HG02642 (cell line): Measurements from ENCODE around the gene APPBP2.
"Not testable (repeated sequence)": the region's sequence is repeated elsewhere in the genome, so short reads cannot be mapped to it uniquely, and the experiment has no call there.

Experiments
- ATAC-seq: cut with Tn5 transposase; IDR thresholded peaks from one replicate; pipeline ENCODE4 v1.9.1; 2021; ENCODE audit warnings: mild to moderate bottlenecking; ENCODE audit not compliant: unreplicated experiment, poor library complexity

APPBP2 gene

GRCh38 chr17:60442271-60443173 lies 83.5 kb downstream of the APPBP2 start:
- ATAC-seq = no peak

DNA sequence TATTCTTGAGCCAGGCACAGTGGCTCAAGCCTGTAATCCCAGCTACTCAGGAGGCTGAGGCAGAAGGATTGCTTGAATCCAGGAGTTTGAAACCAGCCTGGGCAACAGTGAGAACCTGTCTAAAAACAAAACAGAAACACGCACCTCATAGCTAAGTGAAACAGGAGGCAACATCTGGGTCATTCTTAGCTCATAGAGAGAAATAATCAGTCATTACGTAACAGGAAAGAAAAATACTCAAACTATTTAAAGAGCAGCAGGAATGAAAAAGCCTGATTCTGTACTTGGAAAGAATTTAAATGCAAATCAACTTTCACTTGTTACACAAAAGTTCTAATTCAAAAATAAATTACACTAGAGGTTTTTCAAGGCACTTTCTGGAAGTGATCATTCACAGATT lies 86.5 kb downstream of the APPBP2 start:
- ATAC-seq = no peak

- no peak for ATAC-seq
Observed at GRCh38 chr17:60436676-60437075, 89.4 kb downstream of the APPBP2 start.

DNA sequence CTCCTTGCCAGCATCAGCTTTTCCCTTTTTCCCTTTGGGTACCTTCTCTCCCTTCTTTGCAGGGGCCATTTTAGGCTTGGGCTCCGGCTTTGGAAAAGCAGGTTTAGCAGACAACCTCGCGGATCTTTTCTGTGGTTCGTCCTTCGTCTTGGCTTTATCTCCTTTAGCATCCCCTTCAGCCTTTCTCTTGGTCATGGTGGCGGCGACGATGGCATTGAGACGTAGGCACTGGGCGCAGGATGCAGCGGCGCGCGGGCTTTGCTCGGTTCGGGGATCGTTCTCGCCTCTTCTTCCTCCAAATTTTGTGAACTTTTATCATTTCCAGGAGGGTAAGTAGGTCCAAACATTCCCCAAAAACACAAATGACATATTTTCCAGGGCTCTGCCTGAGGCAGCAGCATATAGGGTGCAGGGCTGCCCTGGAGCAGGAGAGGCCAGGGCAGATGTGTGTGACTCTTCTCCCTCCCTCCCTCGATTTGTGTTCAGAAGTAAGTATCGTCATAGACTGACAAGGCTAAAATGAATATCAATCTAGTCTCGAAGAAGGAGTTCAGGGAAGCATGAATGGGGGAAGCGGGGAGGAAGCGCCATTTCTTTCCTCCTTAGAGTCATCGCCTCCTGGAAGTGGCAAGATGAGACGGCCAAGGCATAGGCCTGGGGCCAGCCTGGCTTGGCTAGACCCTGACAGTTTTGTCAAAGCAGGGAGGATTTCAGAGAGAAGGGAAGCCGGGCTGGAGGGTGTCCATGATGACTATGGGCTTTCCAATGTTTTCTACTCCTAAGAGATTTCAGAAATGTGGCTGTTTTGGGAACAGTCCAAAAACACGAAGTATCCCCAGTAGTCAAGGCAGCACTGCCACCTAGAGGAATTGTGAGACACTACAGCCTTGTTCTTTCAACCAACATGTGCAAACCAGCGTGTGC lies 90.5 kb downstream of the APPBP2 start:
- ATAC-seq = no peak

GRCh38 chr17:60433021-60433997 lies 92.7 kb downstream of the APPBP2 start:
- ATAC-seq = not testable (repeated sequence)

GRCh38 chr17:60430561-60430960 lies 95.5 kb downstream of the APPBP2 start:
- not testable (repeated sequence) for ATAC-seq

GRCh38 chr17:60428491-60428890 lies 97.6 kb downstream of the APPBP2 start:
- not testable (repeated sequence) for ATAC-seq

GRCh38 chr17:60426596-60426995 lies 99.4 kb downstream of the APPBP2 start:
- no peak for ATAC-seq

DNA sequence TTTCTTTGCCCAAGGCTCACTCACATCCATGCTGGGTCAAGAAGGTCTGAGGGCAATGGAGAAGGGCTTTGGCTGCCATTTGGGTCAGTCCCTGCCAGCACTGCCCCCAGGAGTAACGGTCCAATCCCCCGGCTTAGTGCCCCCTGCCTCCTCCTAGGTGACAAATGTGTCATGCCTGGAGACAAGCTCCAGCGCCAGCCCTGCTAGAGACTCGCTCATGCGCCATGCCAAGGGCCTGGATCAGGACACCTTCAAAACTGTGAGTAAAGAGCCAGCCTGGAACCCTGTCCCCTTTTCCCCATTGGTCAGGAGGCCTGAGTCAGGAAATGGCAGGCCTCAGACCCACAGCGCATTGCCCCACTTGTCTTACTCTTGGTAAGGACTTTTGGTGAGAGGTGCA lies 100.4 kb downstream of the APPBP2 start:
- no peak for ATAC-seq

GRCh38 chr17:60423865-60424264 lies 102.2 kb downstream of the APPBP2 start:
- no peak for ATAC-seq

DNA sequence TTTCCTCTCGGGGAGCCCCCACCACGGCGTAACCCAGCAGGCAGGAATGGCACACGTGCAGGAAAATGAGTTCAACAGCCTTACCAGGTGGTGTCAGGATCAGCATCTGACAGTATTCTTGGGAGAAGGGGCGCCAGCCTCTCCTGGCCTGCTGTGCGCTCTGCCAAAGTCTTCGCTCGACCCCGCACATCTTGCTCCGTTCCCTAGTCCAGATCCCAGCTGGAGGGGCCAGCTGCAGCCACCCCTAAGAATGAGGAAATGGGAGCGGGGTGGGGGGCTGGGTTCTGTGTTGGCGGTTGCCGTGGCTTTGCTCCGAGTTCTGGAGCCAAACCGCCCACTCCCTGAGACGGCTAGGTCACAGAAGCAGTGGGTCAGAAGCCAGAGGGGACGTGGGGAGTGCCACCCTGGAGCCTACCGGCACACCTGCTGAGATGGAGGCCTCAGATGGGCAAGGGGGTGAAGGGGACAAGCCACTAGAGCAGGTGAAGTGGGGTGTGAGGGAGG lies 103.8 kb downstream of the APPBP2 start, which contains the start of gene CHCT1:
Gene CHCT1 (plus strand): TSS at position 328 of the 504 bp plus-strand sequence. CDS start 104 bp downstream, at position 432.
- ATAC-seq = no peak

DNA sequence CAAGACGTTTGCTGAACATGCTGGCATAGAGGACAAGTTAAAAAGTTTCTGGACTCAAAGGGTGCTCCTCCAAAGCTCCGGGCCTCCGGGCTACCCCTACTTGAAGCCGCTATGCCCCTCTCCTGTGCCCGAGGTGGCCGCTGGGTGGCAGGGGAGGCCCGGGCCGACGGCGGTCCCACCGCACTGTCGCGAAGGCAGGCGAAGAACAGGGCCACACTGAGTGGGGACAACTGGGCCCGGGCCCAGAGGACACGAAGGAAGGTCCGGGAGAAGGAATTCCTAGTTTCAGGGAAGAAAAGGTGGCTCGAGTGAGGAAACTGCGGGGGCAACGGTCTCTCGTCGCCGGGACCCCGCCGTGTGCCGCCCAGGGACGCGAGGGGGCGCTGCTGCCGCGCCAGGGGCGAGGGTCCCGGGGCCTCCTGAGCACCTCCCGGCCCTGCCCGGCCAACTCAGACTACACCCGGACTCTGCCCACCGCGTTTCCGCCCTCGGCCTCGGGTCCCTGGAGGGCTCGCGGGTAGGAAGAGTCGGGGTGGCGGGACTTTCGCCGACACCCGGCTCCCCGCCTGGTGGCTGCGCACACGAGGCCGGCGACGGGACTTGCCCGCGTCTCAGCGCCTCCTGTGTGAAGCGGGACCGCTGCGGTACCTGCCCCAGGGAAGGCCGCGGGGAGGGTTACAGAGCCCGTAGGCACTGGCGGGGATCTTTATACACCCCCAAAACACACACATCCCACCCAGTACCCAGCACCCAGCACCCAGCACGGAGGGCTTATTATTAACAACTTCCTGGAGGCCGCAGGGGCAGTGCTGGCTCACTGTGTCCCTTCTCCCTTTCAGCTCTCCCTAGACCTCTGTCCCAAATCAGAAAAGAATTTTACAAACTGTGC lies 104.5 kb downstream of the APPBP2 start:
- peak; percentile 92 for ATAC-seq

GRCh38 chr17:60419875-60420274 lies 106.2 kb downstream of the APPBP2 start:
- ATAC-seq = not testable (repeated sequence)

DNA sequence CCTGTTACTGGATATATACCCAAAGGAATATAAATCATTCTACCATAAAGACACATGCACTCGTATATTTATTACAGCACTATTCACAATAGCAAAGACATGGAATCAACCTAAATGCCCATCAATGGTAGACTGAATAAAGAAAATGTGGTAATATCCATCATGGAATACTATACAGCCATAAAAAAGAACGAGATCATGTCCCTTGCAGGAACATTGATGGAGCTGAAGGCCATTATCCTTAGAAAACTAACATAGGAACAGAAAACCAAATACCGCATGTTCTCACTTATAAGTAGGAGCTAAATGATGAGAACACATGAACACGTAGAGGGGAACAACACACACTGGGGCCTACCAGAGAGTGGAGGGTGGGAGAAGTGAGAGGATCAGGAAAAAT lies 107.0 kb downstream of the APPBP2 start:
- ATAC-seq = not testable (repeated sequence)

DNA sequence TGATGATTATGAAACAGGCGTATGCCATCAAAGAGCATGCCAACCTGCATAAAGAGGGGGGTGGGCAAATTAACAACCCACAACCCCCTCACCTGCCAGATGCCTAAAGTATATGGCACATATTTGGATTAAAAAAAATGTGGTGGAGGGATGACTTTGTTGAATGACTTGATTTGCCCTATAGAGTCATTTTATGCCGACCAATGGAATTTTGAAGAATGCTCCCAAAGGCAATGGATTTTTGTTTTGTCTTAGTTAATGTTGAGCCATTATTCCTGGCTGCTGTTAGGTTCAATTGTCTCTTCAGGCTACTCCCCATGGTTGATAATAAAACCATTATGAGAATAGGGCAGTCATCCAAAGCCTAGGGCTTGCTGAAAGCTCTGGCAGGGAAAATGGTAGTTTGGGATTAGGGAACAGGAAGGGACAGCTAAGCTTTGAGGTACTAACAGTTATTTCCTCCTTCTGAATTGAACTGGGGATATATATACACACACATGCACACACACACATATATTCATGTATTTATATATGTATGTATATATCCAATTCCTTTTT lies 109.6 kb downstream of the APPBP2 start:
- no peak for ATAC-seq

GRCh38 chr17:60415146-60415545 lies 110.9 kb downstream of the APPBP2 start:
- no peak for ATAC-seq

- no peak for ATAC-seq
Observed at GRCh38 chr17:60412701-60413100, 113.3 kb downstream of the APPBP2 start.

GRCh38 chr17:60410001-60410400 lies 116.0 kb downstream of the APPBP2 start:
- no peak for ATAC-seq
